K562 (cell line): ENCODE results near the gene DBH. TPM values are rescaled to one million over a fixed set of nuclear protein-coding genes. Genes with fewer than 3 reads are reported as not detected.

ENCODE experiments used
- ATAC-seq: fragments of 200-7000 bp; cut with Tn5 transposase; 3 replicates; pipeline ENCODE4 v1.9.1; 2020; ENCODE audit warnings: moderate library complexity
- BruUV-seq: library from RNA; stranded (reverse); fragments of 400-500 nt; replicated peaks from 2 replicates; lab custom pipeline; 2021; lab: Mats Ljungman, UMichigan
- CTCF ChIA-PET: fragments of 300-600 bp; formaldehyde crosslinking; extraction: SDS; loops from one replicate; lab custom pipeline; 2021; ENCODE audit warnings: low intra/inter-chr PET ratio; lab: Yijun Ruan, JAX
- POLR2A ChIA-PET: fragments of 300-600, 350-650 bp; sonication (Branson Sonifier 250); formaldehyde crosslinking; extraction: SDS; loops from one replicate; lab custom pipeline; 2021; ENCODE audit warnings: antibody characterized with exemption, inconsistent platforms; lab: Yijun Ruan, JAX
- DNase-seq, 4 experiments: peaks; one replicate each; pipeline versions ENCODE4 v3.0.0 to v3.0.0-alpha.2; 2011 to 2018; ENCODE audit warnings: low spot score in 3 of 4, mixed read lengths in 3 of 4; ENCODE audit errors: extremely low read depth in 1 of 4
- FAIRE-seq: peaks from 2 replicates; lab custom pipeline; 2011; peaks lifted over from hg19 to GRCh38; lab: Jason Lieb, UNC
- H2AFZ ChIP-seq: 2 replicates; pipeline ENCODE4 v1.6.0; 2011; ENCODE audit warnings: low read depth, low read length, control low read depth, inconsistent platforms
- H3K27ac ChIP-seq: fragments of 200-600 bp; 3 replicates; pipeline ENCODE4 v1.8.0; 2011; ENCODE audit warnings: low read depth, mild to moderate bottlenecking, control low read depth, inconsistent platforms, low read length, moderate library complexity, mixed read lengths; ENCODE audit errors: extremely low read depth
- H3K27me3 ChIP-seq, 2 experiments: fragments of 300-600 bp in 1 of 2; 2 replicates in 1 of 2; 3 replicates in 1 of 2; pipeline versions ENCODE4 v1.6.0 to v1.8.0; 2011; ENCODE audit warnings: inconsistent platforms in 2 of 2, low read length in 2 of 2, mild to moderate bottlenecking in 1 of 2, mixed read lengths in 1 of 2, moderate library complexity in 1 of 2; ENCODE audit not compliant: control insufficient read depth in 2 of 2, insufficient read depth in 2 of 2
- H3K36me3 ChIP-seq: fragments of 300-600 bp; 3 replicates; pipeline ENCODE4 v1.8.0; 2011; ENCODE audit warnings: mild to moderate bottlenecking, low read length, inconsistent platforms; ENCODE audit not compliant: control insufficient read depth, insufficient read depth
- H3K4me1 ChIP-seq, 2 experiments: fragments of 200-600 bp in 1 of 2; replicated peaks in 1 of 2; 2 replicates in 1 of 2; 3 replicates in 1 of 2; pipeline versions ENCODE4 v1.5.1 to v1.8.0; 2011; ENCODE audit warnings: inconsistent platforms in 2 of 2, low read length in 2 of 2, mild to moderate bottlenecking in 1 of 2, mixed read lengths in 1 of 2, moderate library complexity in 1 of 2; ENCODE audit not compliant: control insufficient read depth in 2 of 2, insufficient read depth in 2 of 2
- H3K4me2 ChIP-seq: 2 replicates; pipeline ENCODE4 v1.6.1; 2011; ENCODE audit warnings: low read length, control low read depth, inconsistent platforms, mixed read lengths; ENCODE audit not compliant: insufficient read depth
- H3K4me3 ChIP-seq: fragments of 200-600 bp; sonication (generic), shearing (Covaris generic); 2 replicates; pipeline ENCODE4 v1.5.1; 2016; ENCODE audit warnings: control low read depth, inconsistent platforms
- H3K79me2 ChIP-seq: fragments of 200-600 bp; 3 replicates; pipeline ENCODE4 v1.8.0; 2011; ENCODE audit warnings: low read length, inconsistent platforms; ENCODE audit not compliant: control insufficient read depth, insufficient read depth
- H3K9ac ChIP-seq, 2 experiments: 2 replicates each; pipeline versions ENCODE4 v1.6.0 to v1.6.1; 2011; ENCODE audit warnings: low read depth in 2 of 2, low read length in 2 of 2, control low read depth in 1 of 2, inconsistent platforms in 1 of 2, mild to moderate bottlenecking in 1 of 2, mixed read lengths in 1 of 2; ENCODE audit not compliant: insufficient read depth in 1 of 2
- H3K9me1 ChIP-seq: one replicate; pipeline ENCODE4 v1.6.0; 2011; ENCODE audit warnings: inconsistent platforms, mild to moderate bottlenecking, low read length, moderate library complexity; ENCODE audit not compliant: control insufficient read depth, insufficient read depth
- H3K9me3 ChIP-seq: replicated peaks from 2 replicates; pipeline ENCODE4 v1.5.1; 2011; ENCODE audit warnings: low read depth, low read length, inconsistent platforms; ENCODE audit not compliant: control insufficient read depth, insufficient read depth
- H4K20me1 ChIP-seq: replicated peaks from 2 replicates; pipeline ENCODE4 v1.6.1; 2011; ENCODE audit warnings: low read length, inconsistent platforms, mixed read lengths; ENCODE audit not compliant: control insufficient read depth, insufficient read depth
- BRF2 ChIP-seq: IDR thresholded peaks from 3 replicates; pipeline ENCODE4 v1.6.1; 2011; ENCODE audit warnings: borderline replicate concordance, mild to moderate bottlenecking; ENCODE audit not compliant: insufficient read length, insufficient read depth
- CBX8 ChIP-seq: fragments of 200-600 bp; sonication (generic); IDR thresholded peaks from 2 replicates; pipeline ENCODE4 v1.6.1; 2012; ENCODE audit warnings: borderline replicate concordance, mixed run types, low read depth, mild to moderate bottlenecking, moderate library complexity, mixed read lengths, low read length, control low read depth, inconsistent platforms; ENCODE audit not compliant: poor library complexity, severe bottlenecking; ENCODE audit errors: extremely low read depth
- CTCF ChIP-seq, 3 experiments: IDR thresholded peaks in 2 of 3; conservative IDR thresholded peaks in 1 of 3; 2 replicates each; pipeline ENCODE4 v1.5.1; 2011 to 2012; ENCODE audit warnings: low read length in 3 of 3, mild to moderate bottlenecking in 3 of 3, control low read depth in 2 of 3, improper control_type of control experiment in 1 of 3, inconsistent platforms in 1 of 3, low read depth in 1 of 3, mixed read lengths in 1 of 3, moderate library complexity in 1 of 3; ENCODE audit not compliant: insufficient read depth in 2 of 3
- FOXA3 ChIP-seq, 2 experiments: fragments of 450-650 bp in 1 of 2; sonication (generic) in 1 of 2; formaldehyde crosslinking; IDR thresholded peaks in 1 of 2; conservative IDR thresholded peaks in 1 of 2; 2 replicates each; pipeline versions ENCODE4 v1.4.0 to v1.8.0; 2020 to 2022; ENCODE audit warnings: mild to moderate bottlenecking in 2 of 2, missing genetic modification reagents in 1 of 2
- RAD21 ChIP-seq, 2 experiments: fragments of 250-450 bp in 1 of 2; fragments of 450-650 bp in 1 of 2; sonication (Bioruptor Pico) in 1 of 2; formaldehyde crosslinking in 1 of 2; IDR thresholded peaks in 1 of 2; conservative IDR thresholded peaks in 1 of 2; 2 replicates each; pipeline versions ENCODE4 v1.4.0 to v1.8.0; 2020 to 2022; ENCODE audit warnings: mild to moderate bottlenecking in 2 of 2, moderate library complexity in 1 of 2
- WGBS: fragments of 100-300 bp; shearing (Covaris generic); methylation state at CpG from one replicate; pipeline ENCODE4 v1.1.6; 2016; ENCODE audit warnings: low coverage, mixed read lengths; ENCODE audit not compliant: insufficient coverage; ENCODE audit errors: missing lambda C conversion rate; 5-methylcytosine and 5-hydroxymethylcytosine counted together
- in situ Hi-C: fragments of 300-500 bp; cut with MboI; formaldehyde crosslinking; loops from 4 replicates; pipeline ENCODE4 v1.15.0; 2018; ENCODE audit warnings: inconsistent platforms, mixed read lengths
- intact Hi-C: fragments of 100-400 bp; cut with micrococcal nuclease; formaldehyde crosslinking; loops from 2 replicates; pipeline ENCODE4 v1.14.2; 2022
- polyA plus RNA-seq, 8 experiments: library from polyadenylated mRNA; depleted of rRNA in 4 of 8; stranded (reverse) in 5 of 8; unstranded in 3 of 8; fragments of >200 nt; fragmentation: Nextera tagmentation in 2 of 8; fragmentation: Illumina TruSeq in 1 of 8; extraction: Ambion mirVana in 2 of 8; extraction: Trizol in 1 of 8; gene quantifications; 2 replicates each; pipeline versions ENCODE4 v1.2.1 to v1.2.3, GENCODE V29; 2011 to 2014; ENCODE audit warnings: inconsistent platforms in 1 of 8, missing spikeins in 1 of 8
- total RNA-seq, 7 experiments: library from RNA; depleted of rRNA in 6 of 7; stranded (reverse); fragments of >200 nt in 6 of 7; fragmentation: Illumina TruSeq in 2 of 7; extraction: Trizol in 2 of 7; gene quantifications; 2 replicates each; pipeline versions ENCODE4 v1.2.1 to v1.2.3, GENCODE V29; 2011 to 2021; ENCODE audit warnings: low replicate concordance in 1 of 7

Gene DBH
- total and polyA plus RNA-seq, 9 of the 15 experiments (the other 6 are each of a cell fraction or from before 2014, with no cell fraction given), result not detected

- no TSS peak for BruUV-seq
- peaks cover 0 to 31% of the 10 kb centered on the region in 2 experiments; a peak in 1 of 5 replicates for H3K27me3 ChIP-seq
- CTCF ChIA-PET, result no interaction called here
These were observed 44.2 kb upstream of the DBH start for GRCh38 chr9:133591985-133592384.

GRCh38 chr9:133592731-133593409, 43.3 kb upstream of the DBH start:
- in situ Hi-C loops, result no loop called here
- no peaks in the 10 kb centered on the region for H3K79me2 ChIP-seq
- peaks cover 4% of the 10 kb centered on the region for H3K9me3 ChIP-seq
- no peak overlapping the region for H3K4me3 ChIP-seq
- peaks cover 4% of the 10 kb centered on the region; the same call in 1 of the 2 replicates for H4K20me1 ChIP-seq
- H3K4me2 ChIP-seq, result no peak overlapping the region
- TF ChIP-seq RAD21 (CRISPR knock-in tag; conservative IDR thresholded peaks at IDR 0.05 in 1 of 2, IDR thresholded peaks at IDR 0.05 in 1 of 2), result peak in 1 of 2 experiments; percentile 10; a peak in 1 of 4 replicates
- TF ChIP-seq CTCF (IDR thresholded peaks at IDR 0.05 in 2 of 3, conservative IDR thresholded peaks at IDR 0.05 in 1 of 3; ENCODE audit: insufficient read depth in 2 of 3, low read depth in 1 of 3, low read length in 3 of 3), result peak in 2 of 3 experiments; percentile 17 to 19; a peak in 1 of 6 replicates
- no peak for TF ChIP-seq BRF2
- TF ChIP-seq, all 486 proteins: peak for 2
- H3K27me3 ChIP-seq, result peaks cover 0 to 29% of the 10 kb centered on the region in 2 experiments; a peak in 1 of 5 replicates
- no peaks in the 10 kb centered on the region for H3K4me1 ChIP-seq
- POLR2A ChIA-PET, result no interaction called here
- DNase-seq, result no peak
- no peak overlapping the region for H3K27ac ChIP-seq
- intact Hi-C loops, result no loop called here
- no peak overlapping the region for H3K9ac ChIP-seq
- no peak overlapping the region for H2AFZ ChIP-seq
- no peak for FAIRE-seq
- 2% methylated on average over 17 of the region's 17 CpGs for WGBS
- ATAC-seq, result no peak
- no peaks in the 10 kb centered on the region for H3K9me1 ChIP-seq
- no peaks in the 10 kb centered on the region for H3K36me3 ChIP-seq
- BruUV-seq, result no TSS peak
- CTCF ChIA-PET, result no interaction called here

More at GRCh38 chr9:133591985-133592384, 44.2 kb upstream of the DBH start:
- no peaks in the 10 kb centered on the region for H3K79me2 ChIP-seq
- H3K36me3 ChIP-seq, result no peaks in the 10 kb centered on the region
- no peak overlapping the region; a peak in 1 of 4 replicates for H3K9ac ChIP-seq
- 0% methylated on average over 10 of the region's 10 CpGs for WGBS
- H3K4me3 ChIP-seq, result no peak overlapping the region
- H3K4me1 ChIP-seq, result no peaks in the 10 kb centered on the region
- no peaks in the 10 kb centered on the region for H3K9me1 ChIP-seq
- POLR2A ChIA-PET, result interaction anchor here (0.6 kb wide), 1 partner anchor 175 kb away, joined by 4 read pairs; no protein-coding TSS in a partner anchor
- H2AFZ ChIP-seq, result no peak overlapping the region
- peaks cover 4% of the 10 kb centered on the region for H3K9me3 ChIP-seq
- TF ChIP-seq FOXA3 (CRISPR knock-in tag; conservative IDR thresholded peaks at IDR 0.05 in 1 of 2, IDR thresholded peaks at IDR 0.05 in 1 of 2), result no peak
- TF ChIP-seq CBX8, result no peak
- DNase-seq (no peak), ATAC-seq (no peak), FAIRE-seq (no peak)
- intact Hi-C loops, result no loop called here
- in situ Hi-C loops, result no loop called here
- no peak overlapping the region for H3K4me2 ChIP-seq
- H3K27ac ChIP-seq, result no peak overlapping the region
- H4K20me1 ChIP-seq, result peaks cover 4% of the 10 kb centered on the region; the same call in 1 of the 2 replicates
